ENCODE data around the gene UCHL3.

Gene UCHL3

GRCh38 chr13:75645141-75645540 is 95.5 kb downstream of the UCHL3 start:
- Histone ChIP-seq H3K4me2 (ENCODE audit: low read depth, low read length, poor library complexity, severe bottlenecking) (no peak overlapping the region), H3K9me2 (replicated peaks; ENCODE audit: low read depth, low read length) (no peaks in the 10 kb centered on the region), H3K79me2 (ENCODE audit: insufficient read depth, low read length) (no peaks in the 10 kb centered on the region; the same call in 1 of the 2 replicates), H3F3A (ENCODE audit: low read depth) (no peaks in the 10 kb centered on the region), H4K20me1 (ENCODE audit: insufficient read depth, low read length, poor library complexity, severe bottlenecking) (no peaks in the 10 kb centered on the region), H3K36me3 (ENCODE audit: insufficient read depth, low read length) (no peaks in the 10 kb centered on the region), H3K4me1 (ENCODE audit: insufficient read depth, low read length, poor library complexity, severe bottlenecking) (no peaks in the 10 kb centered on the region), H3K4me3 (ENCODE audit: low read length, poor library complexity, severe bottlenecking) (no peak overlapping the region), H2AFZ (ENCODE audit: low read length) (no peak overlapping the region), H3K27me3 (ENCODE audit: insufficient read depth, low read length, poor library complexity, severe bottlenecking) (no peaks in the 10 kb centered on the region), H3K9me3 (ENCODE audit: insufficient read depth, low read depth, low read length) (no peaks in the 10 kb centered on the region), H3K9ac (ENCODE audit: low read depth, low read length, poor library complexity, severe bottlenecking) (no peak overlapping the region)
- TF ChIP-seq, protein P1, sequence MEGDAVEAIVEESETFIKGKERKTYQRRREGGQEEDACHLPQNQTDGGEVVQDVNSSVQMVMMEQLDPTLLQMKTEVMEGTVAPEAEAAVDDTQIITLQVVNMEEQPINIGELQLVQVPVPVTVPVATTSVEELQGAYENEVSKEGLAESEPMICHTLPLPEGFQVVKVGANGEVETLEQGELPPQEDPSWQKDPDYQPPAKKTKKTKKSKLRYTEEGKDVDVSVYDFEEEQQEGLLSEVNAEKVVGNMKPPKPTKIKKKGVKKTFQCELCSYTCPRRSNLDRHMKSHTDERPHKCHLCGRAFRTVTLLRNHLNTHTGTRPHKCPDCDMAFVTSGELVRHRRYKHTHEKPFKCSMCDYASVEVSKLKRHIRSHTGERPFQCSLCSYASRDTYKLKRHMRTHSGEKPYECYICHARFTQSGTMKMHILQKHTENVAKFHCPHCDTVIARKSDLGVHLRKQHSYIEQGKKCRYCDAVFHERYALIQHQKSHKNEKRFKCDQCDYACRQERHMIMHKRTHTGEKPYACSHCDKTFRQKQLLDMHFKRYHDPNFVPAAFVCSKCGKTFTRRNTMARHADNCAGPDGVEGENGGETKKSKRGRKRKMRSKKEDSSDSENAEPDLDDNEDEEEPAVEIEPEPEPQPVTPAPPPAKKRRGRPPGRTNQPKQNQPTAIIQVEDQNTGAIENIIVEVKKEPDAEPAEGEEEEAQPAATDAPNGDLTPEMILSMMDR (conservative IDR thresholded peaks at IDR 0.05; ENCODE audit: low read length), result no peak
- TF ChIP-seq EZH2phosphoT487 (IDR thresholded peaks at IDR 0.05; ENCODE audit: borderline replicate concordance), result no peak

DNA sequence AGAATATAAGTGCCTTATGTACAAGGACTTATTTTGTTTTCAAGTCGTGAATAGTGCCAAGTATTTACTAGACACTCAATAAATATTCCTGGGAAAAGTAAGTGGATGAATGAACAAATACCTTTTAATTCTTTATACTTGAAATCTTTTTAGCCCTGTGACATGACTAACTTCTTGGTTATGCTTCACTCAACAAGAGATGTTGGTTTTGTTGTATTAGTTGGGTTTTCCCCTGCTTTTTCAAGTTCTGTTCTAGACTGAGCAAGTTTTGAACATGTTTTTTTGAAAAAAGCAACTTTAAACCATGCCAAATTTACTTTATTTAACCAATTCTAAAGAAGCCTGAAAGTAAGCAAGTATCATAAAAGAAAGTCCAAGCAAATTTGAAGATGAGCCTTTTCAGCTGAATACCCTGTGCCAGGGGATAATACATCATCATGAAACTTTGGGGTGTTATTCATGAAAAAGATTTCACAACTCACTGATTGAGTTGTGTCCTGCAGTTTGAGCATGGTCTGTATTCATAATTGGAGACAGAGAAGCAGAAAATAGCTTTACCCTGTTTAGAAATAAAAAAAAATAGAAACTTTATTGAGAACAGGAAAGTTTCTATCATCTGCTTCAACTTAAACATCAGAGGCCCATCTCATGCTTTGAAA is 97.7 kb downstream of the UCHL3 start:
- H3K27me3 ChIP-seq (ENCODE audit: insufficient read depth, low read length, poor library complexity, severe bottlenecking), result no peaks in the 10 kb centered on the region
- no peaks in the 10 kb centered on the region; the same call in 1 of the 2 replicates for H3K79me2 ChIP-seq (ENCODE audit: insufficient read depth, low read length)
- H2AFZ ChIP-seq (ENCODE audit: low read length), result no peak overlapping the region
- no peaks in the 10 kb centered on the region for H3K9me3 ChIP-seq (ENCODE audit: insufficient read depth, low read depth, low read length)
- H3K9me2 ChIP-seq (replicated peaks; ENCODE audit: low read depth, low read length), result no peaks in the 10 kb centered on the region
- no peak for TF ChIP-seq EZH2phosphoT487 (IDR thresholded peaks at IDR 0.05; ENCODE audit: borderline replicate concordance)
- TF ChIP-seq, protein P1 (conservative IDR thresholded peaks at IDR 0.05; ENCODE audit: low read length), result no peak
- H3K36me3 ChIP-seq (ENCODE audit: insufficient read depth, low read length), result no peaks in the 10 kb centered on the region
- no peak overlapping the region for H3K4me2 ChIP-seq (ENCODE audit: low read depth, low read length, poor library complexity, severe bottlenecking)
- no peak overlapping the region for H3K9ac ChIP-seq (ENCODE audit: low read depth, low read length, poor library complexity, severe bottlenecking)
- no peaks in the 10 kb centered on the region for H4K20me1 ChIP-seq (ENCODE audit: insufficient read depth, low read length, poor library complexity, severe bottlenecking)
- H3K4me3 ChIP-seq (ENCODE audit: low read length, poor library complexity, severe bottlenecking), result no peak overlapping the region
- H3F3A ChIP-seq (ENCODE audit: low read depth), result no peaks in the 10 kb centered on the region
- H3K4me1 ChIP-seq (ENCODE audit: insufficient read depth, low read length, poor library complexity, severe bottlenecking), result peaks cover 2% of the 10 kb centered on the region

GRCh38 chr13:75648446-75648845 is 98.9 kb downstream of the UCHL3 start:
- no peak overlapping the region for H3K9ac ChIP-seq (ENCODE audit: low read depth, low read length, poor library complexity, severe bottlenecking)
- peaks cover 4% of the 10 kb centered on the region for H3K4me1 ChIP-seq (ENCODE audit: insufficient read depth, low read length, poor library complexity, severe bottlenecking)
- no peaks in the 10 kb centered on the region for H3F3A ChIP-seq (ENCODE audit: low read depth)
- no peaks in the 10 kb centered on the region for H3K27me3 ChIP-seq (ENCODE audit: insufficient read depth, low read length, poor library complexity, severe bottlenecking)
- no peak overlapping the region for H3K4me3 ChIP-seq (ENCODE audit: low read length, poor library complexity, severe bottlenecking)
- no peak overlapping the region for H2AFZ ChIP-seq (ENCODE audit: low read length)
- no peaks in the 10 kb centered on the region for H3K9me2 ChIP-seq (replicated peaks; ENCODE audit: low read depth, low read length)
- no peaks in the 10 kb centered on the region; the same call in 1 of the 2 replicates for H3K79me2 ChIP-seq (ENCODE audit: insufficient read depth, low read length)
- no peak for TF ChIP-seq EZH2phosphoT487 (IDR thresholded peaks at IDR 0.05; ENCODE audit: borderline replicate concordance)
- TF ChIP-seq, protein P1 (conservative IDR thresholded peaks at IDR 0.05; ENCODE audit: low read length), result no peak
- H4K20me1 ChIP-seq (ENCODE audit: insufficient read depth, low read length, poor library complexity, severe bottlenecking), result no peaks in the 10 kb centered on the region
- no peak overlapping the region for H3K4me2 ChIP-seq (ENCODE audit: low read depth, low read length, poor library complexity, severe bottlenecking)
- H3K36me3 ChIP-seq (ENCODE audit: insufficient read depth, low read length), result no peaks in the 10 kb centered on the region
- no peaks in the 10 kb centered on the region for H3K9me3 ChIP-seq (ENCODE audit: insufficient read depth, low read depth, low read length)

Data from Loucy (cell line).